ENCODE measurements around the gene PRKAG2.

Gene PRKAG2

DNA sequence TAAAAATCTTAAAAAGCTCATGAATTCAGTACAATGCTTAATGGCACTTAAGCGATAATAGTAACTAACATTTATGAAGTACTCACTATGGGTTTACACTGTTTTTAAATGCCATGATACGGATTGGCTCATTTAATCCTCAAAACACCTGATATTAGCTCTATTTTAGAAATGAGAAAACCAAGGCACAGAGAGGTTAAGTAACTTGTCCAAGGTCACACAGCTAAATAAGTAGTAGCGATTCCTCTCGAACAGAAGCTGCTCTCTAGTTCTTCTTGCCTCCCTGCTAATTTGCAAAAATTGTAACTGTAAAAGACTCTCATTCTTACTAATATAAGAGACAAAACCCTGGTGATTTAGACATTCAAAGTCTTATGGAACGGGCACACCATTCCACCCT is 246.6 kb downstream of the PRKAG2 start:
- no peak for DNase-seq

DNA sequence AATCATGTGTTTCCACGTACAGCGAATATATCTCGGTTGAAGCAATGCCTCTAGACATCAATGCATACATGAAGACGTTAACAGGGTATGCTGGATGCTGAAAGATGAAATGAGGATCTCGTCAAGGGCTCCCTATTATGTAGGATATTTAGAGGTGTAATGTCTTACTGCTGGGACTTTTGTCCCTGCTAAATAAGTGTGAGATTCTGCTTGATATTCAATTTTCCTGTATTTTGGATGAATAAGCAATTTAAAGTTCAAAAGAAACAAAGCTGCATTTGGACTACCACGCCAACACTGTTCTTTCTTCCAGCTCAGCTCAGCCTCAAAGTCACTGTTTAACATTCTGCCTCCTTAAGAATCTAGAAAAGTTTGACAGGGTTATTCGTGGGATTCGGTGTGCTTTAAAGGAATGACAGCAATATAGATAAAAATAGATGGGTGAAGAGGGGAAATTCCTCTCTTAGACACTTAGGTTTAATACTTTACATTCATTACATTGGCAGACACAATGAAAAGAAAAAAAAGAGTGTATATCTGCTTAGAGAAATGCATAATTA is 247.1 kb downstream of the PRKAG2 start:
- DNase-seq: no peak

DNA sequence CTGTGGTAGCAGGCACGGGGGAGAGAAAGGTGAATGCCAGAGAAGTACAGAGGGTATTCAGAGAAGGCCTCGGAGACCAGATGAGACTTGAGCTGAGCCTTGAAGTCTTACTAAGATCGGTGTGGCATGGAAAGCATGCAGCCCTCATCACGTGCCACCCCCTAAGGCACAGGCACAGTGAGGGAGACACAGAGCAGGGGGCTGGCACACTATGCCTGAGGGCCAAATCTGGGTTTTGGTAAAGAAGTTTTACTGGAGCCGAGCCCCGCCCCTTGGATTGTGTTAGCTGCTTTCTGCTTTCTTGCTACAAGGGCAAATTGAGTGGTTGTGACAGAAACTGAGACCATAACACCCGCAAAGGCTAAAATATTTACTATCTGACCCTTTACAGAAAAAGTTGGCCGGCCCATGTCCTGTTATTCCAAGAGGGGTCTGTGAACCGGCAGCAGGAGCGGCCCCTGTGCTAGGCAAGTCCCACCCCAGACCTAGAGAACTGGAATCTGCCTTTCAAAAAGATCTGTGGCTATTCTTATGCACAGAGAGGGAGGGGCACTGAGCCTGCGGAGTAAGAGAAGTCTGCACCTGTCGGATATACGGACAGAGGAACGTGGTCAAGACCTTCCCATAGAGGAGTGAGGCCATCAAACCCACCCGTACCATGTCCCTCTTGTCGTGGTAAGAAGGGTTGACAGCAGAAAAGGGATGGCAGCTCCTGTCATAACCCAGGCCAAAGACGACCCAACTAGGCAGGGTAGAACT is 247.9 kb downstream of the PRKAG2 start:
- DNase-seq: no peak

DNA sequence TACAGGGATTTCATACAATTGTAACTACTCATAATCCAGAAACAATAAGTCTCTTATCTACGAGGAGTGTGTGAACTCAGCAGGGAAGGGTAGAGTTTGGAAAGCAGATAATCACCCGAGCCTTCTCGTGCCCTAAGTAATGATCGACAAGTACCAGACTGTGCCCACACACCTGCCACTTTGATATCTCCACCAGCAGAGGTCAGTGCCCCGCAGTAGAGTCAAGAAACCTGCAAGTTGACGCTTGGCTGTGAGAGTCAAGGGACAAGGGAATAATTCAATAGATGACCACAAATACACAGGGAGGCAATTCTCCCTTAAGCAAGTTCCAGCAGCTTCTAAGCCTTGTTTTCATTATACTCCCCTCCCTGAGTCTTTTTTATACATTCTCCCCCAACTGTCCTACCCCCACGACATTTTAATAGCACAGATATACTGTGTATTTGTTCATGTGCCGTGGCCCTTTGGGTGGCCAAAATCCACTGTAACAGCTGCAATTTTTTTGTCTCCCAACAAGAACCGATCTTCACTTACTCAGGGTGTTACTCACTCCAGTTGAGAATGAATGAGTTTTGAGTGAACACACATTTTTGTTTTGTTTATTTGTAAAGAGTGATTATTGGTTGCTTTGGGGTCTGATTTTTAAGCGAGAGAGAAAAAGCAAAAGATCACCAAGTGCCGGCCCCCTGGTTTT is 250.3 kb downstream of the PRKAG2 start:
- no peak for DNase-seq

DNA sequence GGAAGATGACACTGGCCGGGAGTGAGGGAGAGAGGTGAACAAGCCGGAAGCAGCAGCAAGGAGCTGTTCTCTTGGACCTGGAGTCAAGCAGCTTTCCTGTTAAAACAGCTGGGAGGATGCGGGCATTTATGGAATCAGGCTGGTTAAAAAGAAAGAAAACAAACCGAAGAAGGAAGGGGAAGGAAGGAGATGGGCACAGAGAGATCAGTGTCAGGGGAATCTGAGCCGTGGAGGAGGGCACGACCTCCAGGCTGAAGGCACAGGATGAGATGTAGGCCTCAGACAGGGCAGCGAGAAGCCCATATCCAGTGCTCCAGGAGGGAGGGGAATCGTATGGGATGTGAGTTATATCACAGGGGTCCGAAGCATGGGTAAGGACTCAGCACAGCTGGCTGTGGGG is 251.3 kb downstream of the PRKAG2 start:
- DNase-seq: no peak

DNA sequence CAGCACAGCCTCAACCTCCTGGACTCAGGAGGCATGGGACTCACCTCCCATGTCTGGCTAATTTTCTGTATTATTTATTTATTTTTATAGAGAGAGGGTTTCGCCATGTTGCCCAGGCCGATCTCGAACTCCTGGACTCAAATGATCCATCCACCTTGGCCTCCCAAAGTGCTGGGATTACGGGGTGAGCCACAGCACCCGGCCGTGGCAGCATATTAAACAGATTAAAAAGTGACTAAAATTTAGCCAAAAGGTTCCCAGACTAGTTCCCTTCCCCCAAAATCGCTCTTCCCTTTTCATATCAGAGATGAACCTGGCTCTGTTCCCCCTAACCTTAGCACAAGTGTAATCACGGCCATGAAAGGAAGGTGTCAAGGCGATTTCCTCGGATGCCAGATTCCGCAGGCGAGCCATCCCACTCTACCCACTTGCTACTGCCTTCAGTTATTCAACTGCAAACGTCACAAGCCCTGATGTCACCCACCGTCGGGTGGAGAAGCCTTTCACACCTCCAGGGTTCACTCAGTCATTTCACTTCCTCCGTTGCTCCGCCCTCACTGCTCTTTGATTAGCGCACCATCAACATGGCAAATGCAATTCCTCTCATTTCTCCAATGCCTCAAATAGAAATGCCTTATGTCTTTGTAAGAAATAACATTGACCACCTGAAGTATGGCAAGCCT is 252.5 kb downstream of the PRKAG2 start:
- DNase-seq: no peak

DNA sequence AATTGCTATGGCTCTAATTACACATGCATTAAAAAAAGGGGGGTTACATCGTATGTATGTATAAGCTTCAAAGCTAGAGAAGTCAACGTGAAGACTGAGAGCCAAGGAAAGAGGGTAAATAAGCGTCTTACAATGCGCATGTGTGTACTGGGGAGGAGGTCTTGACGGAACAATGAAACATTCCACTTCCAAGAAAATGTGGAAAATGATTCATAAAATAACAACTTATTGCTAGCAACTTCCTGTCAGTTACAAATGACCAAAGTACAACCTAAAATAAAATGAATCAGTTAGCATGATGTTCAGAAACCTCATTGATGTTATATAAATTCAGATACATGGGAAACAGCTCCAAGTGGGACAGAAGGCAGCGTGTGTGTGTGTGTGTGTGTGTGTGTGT is 253.1 kb downstream of the PRKAG2 start:
- DNase-seq: no peak

DNA sequence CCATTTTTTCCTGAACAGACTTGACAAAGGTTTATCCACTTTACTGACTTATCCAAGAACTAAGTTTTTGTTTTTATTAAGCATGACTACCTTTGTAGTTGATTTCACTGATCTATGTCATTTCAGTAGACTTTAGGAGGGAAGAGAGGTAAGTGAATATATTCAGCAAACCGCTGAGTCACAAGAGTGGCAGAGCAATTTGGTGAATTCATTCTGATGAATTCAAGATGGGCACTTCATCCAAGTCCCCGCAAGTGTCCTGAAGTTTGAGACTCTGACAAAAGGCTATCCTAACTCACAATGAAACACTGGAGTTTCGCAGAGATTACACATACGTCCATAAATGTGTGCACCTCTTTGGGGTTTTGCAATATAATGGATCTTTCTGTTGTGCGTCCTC is 255.0 kb downstream of the PRKAG2 start:
- no peak for DNase-seq

DNA sequence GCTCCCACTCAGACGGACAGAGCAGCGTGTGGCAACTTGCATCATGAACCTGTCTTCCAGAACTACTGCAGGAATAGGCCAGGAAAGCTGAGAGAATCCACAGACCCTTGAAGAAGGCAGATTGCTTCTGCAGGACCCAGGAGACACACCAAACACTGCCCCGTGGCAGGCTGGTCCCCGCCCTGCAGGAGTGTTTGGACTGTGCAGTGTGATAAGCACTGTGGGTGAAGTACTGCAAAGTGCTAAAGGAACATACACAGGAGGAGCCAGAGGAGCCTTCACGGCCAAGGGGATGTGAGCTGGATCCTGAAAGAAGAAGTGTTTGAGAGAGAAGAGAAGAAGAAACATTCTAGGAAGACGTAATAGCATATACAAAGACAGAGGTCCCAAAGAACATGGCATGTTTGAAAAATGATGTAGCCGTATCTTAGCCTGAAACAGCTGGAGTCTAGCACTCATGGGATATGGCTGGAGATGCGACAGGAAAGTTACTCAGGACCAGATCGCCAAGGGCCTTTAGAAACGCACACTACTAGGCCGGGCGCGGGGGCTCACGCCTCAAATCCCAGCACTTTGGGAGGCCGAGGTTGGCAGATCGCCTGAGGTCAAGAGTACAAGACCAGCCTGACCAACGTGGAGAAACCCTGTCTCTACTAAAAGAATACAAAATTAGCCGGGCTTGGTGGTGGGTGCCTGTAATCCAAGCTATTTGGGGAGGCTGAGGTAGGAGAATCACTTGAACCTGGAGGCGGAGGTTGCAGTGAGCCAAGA is 260.3 kb downstream of the PRKAG2 start:
- DNase-seq: no peak

DNA sequence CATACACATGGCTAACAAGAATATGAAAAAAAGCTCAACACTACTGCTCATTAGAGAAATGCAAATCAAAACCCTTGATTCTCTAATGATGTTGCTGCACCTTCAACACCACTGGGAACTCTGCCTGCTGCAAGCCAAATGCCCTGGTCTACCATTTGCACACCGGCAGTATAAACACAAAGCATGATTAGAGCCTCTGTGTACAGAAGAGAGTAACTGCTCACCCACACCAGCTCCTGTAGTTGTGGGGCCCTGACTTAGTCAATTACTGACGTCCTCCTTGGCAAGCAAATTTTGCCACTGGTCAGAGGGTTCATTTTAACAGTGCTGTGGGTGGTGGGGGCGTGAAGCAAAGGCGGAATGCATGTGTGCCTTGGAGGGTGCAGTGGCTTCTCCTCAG is 261.1 kb downstream of the PRKAG2 start:
- no peak for DNase-seq

DNA sequence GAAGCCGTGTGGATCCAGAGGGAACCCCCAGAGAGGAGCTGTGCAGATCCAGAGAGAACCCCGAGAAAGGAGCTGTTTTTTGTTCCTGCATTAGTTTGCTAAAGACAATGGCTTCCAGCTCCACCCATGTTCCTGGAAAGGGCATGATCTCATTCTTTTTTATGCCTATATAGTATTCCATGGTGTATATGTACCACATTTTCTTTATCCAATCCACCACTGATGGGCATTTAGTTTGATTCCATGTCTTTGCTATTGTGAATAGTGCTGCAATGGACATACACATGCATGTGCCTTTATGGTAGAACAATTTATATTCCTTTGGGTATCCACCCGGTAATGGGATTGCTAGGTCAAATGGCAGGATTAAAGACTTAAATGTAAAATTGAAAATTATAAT is 261.9 kb downstream of the PRKAG2 start:
- DNase-seq: no peak

DNA sequence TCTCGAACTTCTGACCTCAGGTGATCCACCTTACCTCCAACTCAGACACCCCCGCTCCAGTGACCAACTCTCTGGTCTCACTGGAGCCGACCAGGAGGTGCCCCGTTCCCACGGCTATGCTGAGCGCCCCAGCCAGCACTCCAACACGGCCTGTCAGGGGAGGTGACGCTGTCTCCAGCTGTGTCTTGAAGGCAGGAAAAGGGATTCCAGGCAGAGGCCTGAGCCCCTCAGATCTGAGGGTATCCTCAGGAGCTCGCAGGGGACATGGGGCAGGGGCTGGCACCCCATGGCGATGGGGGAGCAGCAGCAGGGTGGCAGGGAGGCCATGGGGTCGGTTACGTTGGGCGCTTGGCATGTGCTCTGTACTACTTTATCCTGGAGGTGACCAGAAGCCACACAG is 262.9 kb downstream of the PRKAG2 start:
- DNase-seq: no peak

DNA sequence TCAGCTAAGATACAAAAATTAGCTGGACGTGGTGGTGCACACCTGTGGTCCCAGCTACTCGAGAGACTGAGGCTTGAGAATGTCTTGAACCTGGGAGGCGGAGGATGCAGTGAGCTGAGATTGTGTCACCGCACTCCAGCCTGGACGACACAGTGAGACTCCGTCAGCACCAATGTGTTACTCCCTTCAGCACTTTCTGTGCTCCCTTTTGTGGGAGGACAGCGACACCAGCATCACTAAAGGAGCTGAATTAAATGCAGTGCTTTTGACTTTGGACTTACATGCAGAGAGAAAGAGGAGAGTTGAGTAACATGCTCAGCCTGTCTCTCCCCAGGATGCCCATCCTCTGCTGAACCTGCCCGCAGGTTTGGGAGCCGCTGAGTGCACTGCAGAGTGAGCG is 265.0 kb downstream of the PRKAG2 start:
- DNase-seq: no peak

DNA sequence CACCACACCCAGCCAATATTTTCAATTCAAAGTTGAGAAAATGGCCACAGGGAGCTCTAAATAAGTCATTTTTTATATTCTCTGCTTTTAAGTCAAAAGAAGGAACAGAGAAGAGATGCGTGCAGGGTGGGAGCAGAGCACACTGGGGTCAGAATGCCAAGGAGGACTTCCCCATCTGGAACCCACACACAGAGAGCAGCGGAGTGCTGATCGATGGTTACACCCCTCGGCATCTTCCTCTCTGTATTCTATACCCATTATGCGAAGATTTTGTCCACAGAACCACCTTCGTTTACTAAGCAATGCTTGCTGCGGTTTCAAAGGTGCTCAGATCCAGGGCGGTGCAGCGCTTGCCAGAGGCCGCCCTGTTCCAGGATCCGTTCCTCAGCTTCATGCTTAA is 265.9 kb downstream of the PRKAG2 start:
- no peak for DNase-seq

DNA sequence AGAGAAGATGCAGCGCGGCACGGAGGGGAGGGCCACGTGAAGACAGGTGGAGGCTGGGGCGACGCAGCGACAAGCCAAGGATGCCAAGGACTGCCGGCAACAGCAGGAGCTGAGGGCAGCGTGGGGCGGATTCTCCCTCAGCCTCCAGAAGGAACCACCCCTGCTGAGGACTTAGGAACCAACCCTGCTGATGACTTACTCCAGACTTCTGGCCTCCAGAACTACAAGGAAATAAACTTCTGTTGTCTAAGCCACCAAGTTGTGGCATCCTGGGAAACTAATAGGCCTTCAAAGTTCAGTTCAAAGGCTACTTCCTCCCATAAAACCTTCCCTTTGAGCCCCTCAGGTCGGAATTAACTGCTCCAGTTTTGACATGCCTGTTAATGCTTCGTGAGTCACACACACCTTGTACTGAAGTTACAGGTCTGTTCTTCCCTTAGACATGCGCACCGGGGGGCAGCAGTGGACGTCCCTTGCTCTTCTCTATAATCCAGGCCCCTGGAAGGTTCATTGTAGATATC is 268.8 kb downstream of the PRKAG2 start:
- DNase-seq: no peak

DNA sequence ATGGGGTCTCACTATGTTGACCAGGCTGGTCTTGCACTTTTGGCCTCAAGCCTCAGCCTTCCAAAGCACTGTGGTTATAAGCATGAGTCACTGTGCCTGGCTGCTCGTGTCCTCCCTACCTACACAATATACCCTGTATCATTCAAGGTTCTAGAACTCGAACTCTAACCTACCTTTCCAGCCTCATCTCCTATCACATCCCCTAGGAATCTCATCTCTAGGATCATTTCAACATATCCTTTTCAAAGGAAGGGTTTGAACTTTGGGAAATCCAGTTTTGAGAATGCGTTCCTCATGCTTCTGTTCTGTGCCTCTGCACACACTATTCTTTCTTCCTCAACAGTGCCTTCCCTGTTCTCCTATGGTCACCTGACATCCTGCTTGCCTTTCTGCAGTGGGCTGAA is 269.4 kb downstream of the PRKAG2 start:
- no peak for DNase-seq

DNA sequence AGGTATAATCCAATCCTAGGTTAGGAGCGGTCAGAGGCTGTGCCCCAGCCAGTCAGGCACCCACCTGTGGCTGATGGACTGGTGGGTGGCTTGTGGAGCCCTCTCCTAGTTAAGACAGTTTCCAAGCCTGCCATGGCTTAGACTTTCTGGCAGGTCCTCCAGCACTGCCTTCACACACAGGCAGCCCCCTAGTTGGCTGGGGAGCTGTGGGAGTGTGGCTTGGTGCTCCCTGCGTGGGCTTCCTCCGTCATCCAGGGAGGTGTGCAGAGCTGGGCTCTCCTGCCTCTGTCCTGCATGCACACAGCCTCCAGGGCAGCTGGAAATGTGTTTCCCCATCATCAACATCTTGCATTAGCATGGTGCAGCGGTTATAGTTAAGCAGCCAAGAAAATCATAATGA is 273.0 kb downstream of the PRKAG2 start:
- DNase-seq: no peak

DNA sequence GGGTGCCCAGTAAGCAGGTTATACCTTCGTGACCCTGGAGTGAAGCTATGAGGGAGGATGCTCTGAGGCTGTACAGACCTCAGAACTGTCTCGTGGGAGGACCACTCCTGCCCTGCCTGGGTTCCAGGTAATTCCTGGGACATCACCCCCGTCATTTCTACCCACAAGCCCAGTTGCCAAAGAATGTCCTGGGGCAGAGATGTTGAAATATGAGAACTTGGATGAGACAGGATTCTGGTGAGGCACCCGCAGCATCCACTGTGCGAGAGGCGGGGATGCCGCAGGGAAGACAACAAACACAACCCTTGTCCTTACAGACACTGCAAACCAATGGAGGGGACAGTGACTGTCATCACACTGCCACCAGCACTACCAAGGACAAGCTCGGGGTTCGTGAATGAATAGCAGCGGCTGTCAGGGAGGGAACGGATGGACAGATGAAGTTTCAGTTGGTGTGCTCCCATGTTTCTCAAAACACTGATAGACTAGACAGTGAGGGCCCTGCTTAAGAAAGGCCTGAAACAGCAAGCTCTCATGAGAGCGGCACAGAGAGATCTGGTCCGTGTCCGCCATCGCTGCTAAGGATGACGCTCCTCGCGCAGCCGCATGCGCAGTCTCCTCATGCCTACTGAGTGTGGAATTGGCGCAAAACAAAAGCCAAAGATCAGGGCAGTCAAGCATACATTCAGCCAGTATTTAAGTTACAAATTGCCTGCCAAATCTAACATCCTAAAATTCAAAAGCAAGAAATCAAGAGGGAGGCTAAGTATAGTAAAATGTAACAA is 275.2 kb downstream of the PRKAG2 start:
- no peak for DNase-seq

DNA sequence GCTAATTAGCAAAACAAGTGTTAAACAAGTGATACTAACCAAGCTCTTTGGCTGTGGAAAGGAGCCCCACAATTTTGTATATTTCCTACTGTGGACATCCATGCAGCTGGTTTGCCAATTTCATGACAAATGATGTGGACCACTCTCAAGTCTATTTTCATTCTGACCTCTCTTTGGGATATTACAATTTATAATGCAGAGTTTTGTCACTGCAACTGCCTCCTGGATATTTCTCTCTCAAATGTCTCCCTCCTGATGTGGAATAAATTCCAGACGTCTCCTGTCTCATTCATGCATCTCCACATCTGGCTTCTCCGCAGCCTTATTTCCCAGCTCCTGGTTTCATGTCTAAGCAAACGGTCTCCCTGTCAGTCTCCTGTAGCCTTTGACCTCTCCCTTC is 276.6 kb downstream of the PRKAG2 start:
- no peak for DNase-seq

DNA sequence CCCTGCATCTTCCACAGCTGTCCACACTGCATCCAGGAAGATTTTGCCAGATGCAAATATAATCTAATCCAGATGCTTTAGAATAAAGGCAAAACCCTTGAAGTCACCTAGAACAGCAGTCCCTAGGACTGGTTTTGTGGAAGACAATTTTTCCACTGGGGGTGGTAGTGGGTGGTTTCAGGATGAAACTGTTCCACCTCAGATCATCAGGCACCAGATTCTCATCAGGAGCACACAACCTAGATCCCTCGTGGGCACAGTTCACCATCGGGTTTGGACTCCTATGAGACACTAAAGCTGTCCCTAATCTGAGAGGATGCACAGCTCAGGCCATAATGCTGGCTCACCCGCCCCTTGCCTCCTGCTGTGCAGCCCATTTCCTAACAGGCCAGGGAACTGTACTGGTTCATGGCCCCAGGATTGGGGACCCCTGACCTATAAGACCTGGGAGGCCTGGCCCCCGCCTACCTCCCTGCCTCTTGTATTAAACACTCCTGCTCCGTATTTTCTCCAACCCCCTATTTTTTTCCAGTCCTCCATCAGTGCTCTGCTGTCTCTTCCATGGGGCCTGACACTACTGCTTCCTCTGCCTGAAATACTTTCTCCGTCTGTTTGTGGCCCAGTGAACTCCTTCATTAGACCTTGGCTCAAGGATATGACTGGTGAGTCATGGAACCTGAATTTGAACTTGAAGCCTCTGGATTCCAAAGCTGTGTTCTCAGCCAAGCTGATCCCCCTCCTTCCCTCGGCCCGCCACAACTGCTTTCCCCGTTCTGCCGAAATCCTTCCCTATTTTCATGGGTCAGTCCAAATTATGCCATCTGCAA is 277.3 kb downstream of the PRKAG2 start:
- DNase-seq: no peak

Measured in SIG-M5 (cell line).